Nephron (organoid): ENCODE data around the gene MOV10L1.
A peak's percentile ranks its signal among the peaks of the same experiment; 100 is the strongest.
"Not testable (repeated sequence)": the region's sequence is repeated elsewhere in the genome, so short reads cannot be mapped to it uniquely, and the experiment has no call there.

Experiments used
- H3K27ac Mint-ChIP-seq, 3 experiments: 2 replicates each; pipeline ENCODE4 v1.8.0; 2020; ENCODE audit warnings: mixed read lengths in 3 of 3, mild to moderate bottlenecking in 2 of 3, moderate library complexity in 1 of 3
- H3K27me3 Mint-ChIP-seq: 2 replicates; pipeline ENCODE4 v1.8.0; 2021; ENCODE audit warnings: low read depth, mild to moderate bottlenecking, moderate library complexity, mixed read lengths
- H3K36me3 Mint-ChIP-seq: 2 replicates; pipeline ENCODE4 v1.8.0; 2020; ENCODE audit warnings: low read depth, mixed read lengths
- H3K4me1 Mint-ChIP-seq: 2 replicates; pipeline ENCODE4 v1.8.0; 2020; ENCODE audit warnings: mixed read lengths
- H3K4me3 Mint-ChIP-seq, 3 experiments: 2 replicates each; pipeline ENCODE4 v1.8.0; 2020; ENCODE audit warnings: mild to moderate bottlenecking in 3 of 3, mixed read lengths in 3 of 3, moderate library complexity in 2 of 3
- H3K9me3 Mint-ChIP-seq: 2 replicates; pipeline ENCODE4 v1.8.0; 2020; ENCODE audit warnings: mixed read lengths
- CTCF ChIP-seq, 3 experiments: fragments of 200-600 bp; sonication (generic); IDR thresholded peaks; one replicate each; pipeline ENCODE4 v1.5.0; 2021; ENCODE audit warnings: antibody characterized with exemption in 3 of 3; ENCODE audit not compliant: unreplicated experiment in 3 of 3

The MOV10L1 gene

GRCh38 chr22:50143096-50143495 lies 53.3 kb downstream of the MOV10L1 start:
- peaks cover 18% of the 10 kb centered on the region for H3K27me3 Mint-ChIP-seq
- H3K4me3 Mint-ChIP-seq: no peak overlapping the region
- TF ChIP-seq CTCF (IDR thresholded peaks at IDR 0.05; ENCODE audit: unreplicated experiment in 3 of 3): no peak
- H3K27ac Mint-ChIP-seq: no peak overlapping the region
- no peaks in the 10 kb centered on the region for H3K36me3 Mint-ChIP-seq
- H3K4me1 Mint-ChIP-seq: peaks cover 17% of the 10 kb centered on the region
- H3K9me3 Mint-ChIP-seq: no peaks in the 10 kb centered on the region

- no peak overlapping the region for H3K27ac Mint-ChIP-seq
- no peak for TF ChIP-seq CTCF (IDR thresholded peaks at IDR 0.05; ENCODE audit: unreplicated experiment in 3 of 3)
- H3K9me3 Mint-ChIP-seq: no peaks in the 10 kb centered on the region
- H3K27me3 Mint-ChIP-seq: peaks cover 18% of the 10 kb centered on the region
- H3K4me3 Mint-ChIP-seq: no peak overlapping the region
- no peaks in the 10 kb centered on the region for H3K36me3 Mint-ChIP-seq
- H3K4me1 Mint-ChIP-seq: peaks cover 17% of the 10 kb centered on the region
Measured at GRCh38 chr22:50144005-50144614, 54.3 kb downstream of the MOV10L1 start.

- peak overlapping the region in 1 of 3 experiments; percentile 88 for H3K27ac Mint-ChIP-seq
- H3K9me3 Mint-ChIP-seq: no peaks in the 10 kb centered on the region
- no peaks in the 10 kb centered on the region for H3K36me3 Mint-ChIP-seq
- H3K27me3 Mint-ChIP-seq: peaks cover 25% of the 10 kb centered on the region
- peak overlapping the region in 2 of 3 experiments; percentile 13 to 57 for H3K4me3 Mint-ChIP-seq
- TF ChIP-seq CTCF (IDR thresholded peaks at IDR 0.05; ENCODE audit: unreplicated experiment in 3 of 3): no peak
- H3K4me1 Mint-ChIP-seq: peaks cover 17% of the 10 kb centered on the region
Measured at GRCh38 chr22:50145721-50146438, 56.1 kb downstream of the MOV10L1 start.

- peak; percentile 78 to 91 (median 80) for TF ChIP-seq CTCF (IDR thresholded peaks at IDR 0.05; ENCODE audit: unreplicated experiment in 3 of 3)
- H3K4me3 Mint-ChIP-seq: peak overlapping the region; percentile 56 to 68 (median 67)
- H3K36me3 Mint-ChIP-seq: no peaks in the 10 kb centered on the region
- H3K27me3 Mint-ChIP-seq: peaks cover 32% of the 10 kb centered on the region
- no peaks in the 10 kb centered on the region for H3K9me3 Mint-ChIP-seq
- H3K4me1 Mint-ChIP-seq: peaks cover 17% of the 10 kb centered on the region
- peak overlapping the region; percentile 72 to 88 (median 79) for H3K27ac Mint-ChIP-seq
Measured at GRCh38 chr22:50146439-50147238, 56.8 kb downstream of the MOV10L1 start.

- not testable (repeated sequence) for H3K9me3 Mint-ChIP-seq, H3K4me3 Mint-ChIP-seq, H3K36me3 Mint-ChIP-seq
- Mint-ChIP-seq H3K27ac (peak overlapping the region in 2 of 3 experiments; percentile 79 to 80), H3K27me3 (peaks cover 35% of the 10 kb centered on the region), H3K4me1 (peaks cover 17% of the 10 kb centered on the region)
Measured at GRCh38 chr22:50147258-50148165, 57.7 kb downstream of the MOV10L1 start.
